Mammary epithelial cell (primary cell): ENCODE measurements around the gene TMEM108.

Experiments
- CTCF ChIP-seq, 2 donors: IDR thresholded peaks in 1 of 2; conservative IDR thresholded peaks in 1 of 2; 2 replicates each; pipeline ENCODE4 v1.5.1; 2011 to 2012; ENCODE audit warnings: inconsistent platforms in 2 of 2, low read length in 2 of 2, mild to moderate bottlenecking in 2 of 2, control low read depth in 1 of 2, low read depth in 1 of 2; ENCODE audit not compliant: insufficient read depth in 1 of 2; ENCODE audit errors: extremely low read depth in 1 of 2
- EZH2 ChIP-seq: IDR thresholded peaks from 2 replicates; pipeline ENCODE4 v1.6.1; 2012; ENCODE audit warnings: low read length, inconsistent platforms, borderline replicate concordance

DNA sequence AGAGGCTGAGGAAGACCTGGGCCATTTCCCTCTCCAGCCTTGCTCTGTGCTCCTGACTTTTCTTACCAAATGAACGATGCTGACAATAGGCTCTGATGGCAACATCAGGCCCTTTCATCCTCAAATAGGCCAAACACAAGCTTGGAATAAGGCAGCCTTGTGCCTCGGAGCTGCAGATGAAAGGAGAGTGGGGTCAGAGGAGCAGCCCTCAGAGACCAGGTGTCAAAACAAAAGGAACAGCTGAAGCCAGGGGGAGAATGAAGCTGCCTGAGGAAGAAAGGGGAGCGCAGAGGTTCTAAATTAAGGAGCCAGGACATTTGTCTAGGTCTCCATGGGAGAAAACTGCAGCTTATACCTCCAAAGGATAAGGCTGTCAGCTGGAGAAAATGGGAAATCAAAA is 366.7 kb downstream of the TMEM108 start:
- TF ChIP-seq EZH2, result no peak
- no peak for TF ChIP-seq CTCF (conservative IDR thresholded peaks at IDR 0.05 in 1 of 2, IDR thresholded peaks at IDR 0.05 in 1 of 2; ENCODE audit: extremely low read depth in 1 of 2, insufficient read depth in 1 of 2, low read depth in 1 of 2, low read length in 2 of 2)
